Activated naive CD8-positive, alpha-beta T cell treated with anti-CD3 and anti-CD28 coated beads, Interleukin-2, amount 10 ng/mL, durations not matched to agents 7 days and 5 days (primary cell): ENCODE data around the gene TMEM92. TPM values are rescaled to one million over a fixed set of nuclear protein-coding genes. Genes with fewer than 3 reads are reported as not detected.
"Not testable (repeated sequence)": the region's sequence is repeated elsewhere in the genome, so short reads cannot be mapped to it uniquely, and the experiment has no call there.

Experiments
- ATAC-seq: fragments of 150-1000 bp; cut with Tn5 transposase; one replicate; pipeline ENCODE4 v1.10.0; 2021; ENCODE audit warnings: low read depth, moderate library complexity
- POLR2A ChIA-PET: fragments of 350-600 bp; sonication (Branson Sonifier 250); formaldehyde crosslinking; loops from one replicate; lab custom pipeline; 2021; ENCODE audit warnings: antibody characterized with exemption; lab: Charles Lee
- DNase-seq: peaks from one replicate; pipeline ENCODE4 v3.0.0; 2021
- H3K27ac Mint-ChIP-seq: one replicate; pipeline ENCODE4 v1.8.0; 2022; ENCODE audit warnings: mild to moderate bottlenecking, mixed read lengths
- H3K27me3 Mint-ChIP-seq: one replicate; pipeline ENCODE4 v1.8.0; 2022; ENCODE audit warnings: mild to moderate bottlenecking, moderate library complexity, mixed read lengths
- H3K36me3 Mint-ChIP-seq: one replicate; pipeline ENCODE4 v1.8.0; 2021; ENCODE audit warnings: mild to moderate bottlenecking, mixed read lengths
- H3K4me1 Mint-ChIP-seq: one replicate; pipeline ENCODE4 v1.8.0; 2021; ENCODE audit warnings: mixed read lengths
- H3K4me3 Mint-ChIP-seq: one replicate; pipeline ENCODE4 v1.8.0; 2022; ENCODE audit warnings: mild to moderate bottlenecking, moderate library complexity, mixed read lengths
- H3K9me3 Mint-ChIP-seq: one replicate; pipeline ENCODE4 v1.8.0; 2021; ENCODE audit warnings: mixed read lengths
- total RNA-seq, 2 experiments: library from RNA; stranded (reverse); gene quantifications; one replicate each; pipeline ENCODE4 v1.2.3, GENCODE V29; 2021

TMEM92 gene
- total RNA-seq, 2 experiments from 2014 or later: not detected

- ATAC-seq (no peak), DNase-seq (no peak)
- no peaks in the 10 kb centered on the region for H3K36me3 Mint-ChIP-seq
- no peak overlapping the region for H3K4me3 Mint-ChIP-seq
- peaks cover 2% of the 10 kb centered on the region for H3K4me1 Mint-ChIP-seq
- H3K27me3 Mint-ChIP-seq: peaks cover 10% of the 10 kb centered on the region
- H3K9me3 Mint-ChIP-seq: no peaks in the 10 kb centered on the region
- H3K27ac Mint-ChIP-seq: no peak overlapping the region
- POLR2A ChIA-PET: no interaction called here
Observed at GRCh38 chr17:50265690-50266315, 8.5 kb upstream of the TMEM92 start.

- POLR2A ChIA-PET: no interaction called here
- Mint-ChIP-seq H3K4me1 (peaks cover 2% of the 10 kb centered on the region), H3K27me3 (peaks cover 10% of the 10 kb centered on the region), H3K4me3 (no peak overlapping the region), H3K9me3 (no peaks in the 10 kb centered on the region), H3K27ac (no peak overlapping the region), H3K36me3 (no peaks in the 10 kb centered on the region)
- DNase-seq (no peak), ATAC-seq (no peak)
Observed at GRCh38 chr17:50266384-50267073, 7.7 kb upstream of the TMEM92 start.

GRCh38 chr17:50267074-50267841 is 7.0 kb upstream of the TMEM92 start:
- no peak for DNase-seq

GRCh38 chr17:50268026-50268425 is 6.2 kb upstream of the TMEM92 start:
- DNase-seq (no peak), ATAC-seq (no peak)
- peaks cover 16% of the 10 kb centered on the region for H3K27me3 Mint-ChIP-seq
- no peak overlapping the region for H3K27ac Mint-ChIP-seq
- POLR2A ChIA-PET: interaction anchor here (1.2 kb wide), 1 partner anchor 64 kb away, joined by 3 read pairs; no protein-coding TSS in a partner anchor
- H3K36me3 Mint-ChIP-seq: no peaks in the 10 kb centered on the region
- H3K4me3 Mint-ChIP-seq: no peak overlapping the region
- H3K4me1 Mint-ChIP-seq: peaks cover 5% of the 10 kb centered on the region
- H3K9me3 Mint-ChIP-seq: no peaks in the 10 kb centered on the region

More at GRCh38 chr17:50267074-50267841, 7.0 kb upstream of the TMEM92 start:
- no peak overlapping the region for H3K27ac Mint-ChIP-seq
- no peaks in the 10 kb centered on the region for H3K9me3 Mint-ChIP-seq
- H3K27me3 Mint-ChIP-seq: peaks cover 13% of the 10 kb centered on the region
- POLR2A ChIA-PET: interaction anchor here (1.2 kb wide), 1 partner anchor 63 kb away, joined by 3 read pairs; no protein-coding TSS in a partner anchor
- H3K4me3 Mint-ChIP-seq: no peak overlapping the region
- H3K4me1 Mint-ChIP-seq: peaks cover 2% of the 10 kb centered on the region
- no peaks in the 10 kb centered on the region for H3K36me3 Mint-ChIP-seq
- ATAC-seq: no peak

GRCh38 chr17:50268743-50269275 is 5.5 kb upstream of the TMEM92 start:
- Mint-ChIP-seq H3K27ac (no peak overlapping the region), H3K4me1 (peaks cover 5% of the 10 kb centered on the region), H3K27me3 (peaks cover 14% of the 10 kb centered on the region), H3K9me3 (no peaks in the 10 kb centered on the region), H3K4me3 (no peak overlapping the region), H3K36me3 (no peaks in the 10 kb centered on the region)
- DNase-seq (no peak), ATAC-seq (no peak)
- POLR2A ChIA-PET: interaction anchor here (1.0 kb wide), 1 partner anchor 65 kb away, joined by 3 read pairs; no protein-coding TSS in a partner anchor

- H3K36me3 Mint-ChIP-seq: no peaks in the 10 kb centered on the region
- H3K4me3 Mint-ChIP-seq: no peak overlapping the region
- H3K27ac Mint-ChIP-seq: no peak overlapping the region
- no peaks in the 10 kb centered on the region for H3K9me3 Mint-ChIP-seq
- DNase-seq (peak; percentile 71), ATAC-seq (peak; percentile 85)
- H3K27me3 Mint-ChIP-seq: peaks cover 23% of the 10 kb centered on the region
- peaks cover 13% of the 10 kb centered on the region for H3K4me1 Mint-ChIP-seq
- POLR2A ChIA-PET: interaction anchor here (1.0 kb wide), 1 partner anchor 66 kb away, joined by 3 read pairs; no protein-coding TSS in a partner anchor
Observed at GRCh38 chr17:50269477-50270434, 4.5 kb upstream of the TMEM92 start.

- H3K4me3 Mint-ChIP-seq: no peak overlapping the region
- no peak for DNase-seq
- peak; percentile 8 for ATAC-seq
- POLR2A ChIA-PET: no interaction called here
- no peaks in the 10 kb centered on the region for H3K9me3 Mint-ChIP-seq
- peaks cover 32% of the 10 kb centered on the region for H3K27me3 Mint-ChIP-seq
- H3K4me1 Mint-ChIP-seq: peaks cover 13% of the 10 kb centered on the region
- no peak overlapping the region for H3K27ac Mint-ChIP-seq
- no peaks in the 10 kb centered on the region for H3K36me3 Mint-ChIP-seq
Observed at GRCh38 chr17:50270435-50271362, 3.6 kb upstream of the TMEM92 start.

- H3K9me3 Mint-ChIP-seq, DNase-seq, ATAC-seq, H3K36me3 Mint-ChIP-seq, POLR2A ChIA-PET, H3K4me3 Mint-ChIP-seq, H3K27ac Mint-ChIP-seq: not testable (repeated sequence)
- Mint-ChIP-seq H3K27me3 (peaks cover 35% of the 10 kb centered on the region), H3K4me1 (peaks cover 13% of the 10 kb centered on the region)
Observed at GRCh38 chr17:50271363-50271750, 2.9 kb upstream of the TMEM92 start.

GRCh38 chr17:50272246-50272645 is 2.0 kb upstream of the TMEM92 start:
- no peak overlapping the region for H3K27ac Mint-ChIP-seq
- no peaks in the 10 kb centered on the region for H3K36me3 Mint-ChIP-seq
- H3K9me3 Mint-ChIP-seq: no peaks in the 10 kb centered on the region
- no peak for ATAC-seq
- peaks cover 39% of the 10 kb centered on the region for H3K27me3 Mint-ChIP-seq
- peak; percentile 22 for DNase-seq
- POLR2A ChIA-PET: interaction anchor here (1.1 kb wide), 1 partner anchor 72 kb away, joined by 5 read pairs; no protein-coding TSS in a partner anchor
- H3K4me3 Mint-ChIP-seq: peak overlapping the region; percentile 84
- peaks cover 13% of the 10 kb centered on the region for H3K4me1 Mint-ChIP-seq

- H3K4me1 Mint-ChIP-seq: peaks cover 13% of the 10 kb centered on the region
- H3K27ac Mint-ChIP-seq: peak overlapping the region; percentile 64
Observed at GRCh38 chr17:50272711-50273653, 1.3 kb upstream of the TMEM92 start.

More at GRCh38 chr17:50272711-50273653, 1.3 kb upstream of the TMEM92 start:
- POLR2A ChIA-PET: interaction anchor here (1.0 to 1.1 kb wide), 3 partner anchors 72 to 73 kb away, joined by 3 to 5 read pairs (median 4); partner anchors contain the start of gene COL1A1
- no peaks in the 10 kb centered on the region for H3K9me3 Mint-ChIP-seq
- DNase-seq (peak; percentile 85), ATAC-seq (peak; percentile 51)
- peaks cover 37% of the 10 kb centered on the region for H3K27me3 Mint-ChIP-seq
- H3K4me3 Mint-ChIP-seq: peak overlapping the region; percentile 84
- H3K36me3 Mint-ChIP-seq: no peaks in the 10 kb centered on the region
